ENCODE results near the gene SMYD3.
"Not testable (repeated sequence)": the region's sequence is repeated elsewhere in the genome, so short reads cannot be mapped to it uniquely, and the experiment has no call there.

Gene SMYD3

GRCh38 chr1:246078126-246078887 is 428.8 kb downstream of the SMYD3 start:
- no peak overlapping the region for H3K4me3 ChIP-seq (ENCODE audit: low read depth, low read length)
- TF ChIP-seq CTCF (IDR thresholded peaks at IDR 0.05; ENCODE audit: borderline replicate concordance, insufficient read depth, low read depth, low read length), result no peak

- TF ChIP-seq CTCF (IDR thresholded peaks at IDR 0.05; ENCODE audit: borderline replicate concordance, insufficient read depth, low read depth, low read length), result no peak
- H3K4me3 ChIP-seq (ENCODE audit: low read depth, low read length), result no peak overlapping the region
These were observed 429.6 kb downstream of the SMYD3 start for GRCh38 chr1:246077476-246077875.

GRCh38 chr1:246074421-246074820 is 432.7 kb downstream of the SMYD3 start:
- no peak for TF ChIP-seq CTCF (IDR thresholded peaks at IDR 0.05; ENCODE audit: borderline replicate concordance, insufficient read depth, low read depth, low read length)
- no peak overlapping the region for H3K4me3 ChIP-seq (ENCODE audit: low read depth, low read length)

- H3K4me3 ChIP-seq (ENCODE audit: low read depth, low read length), result no peak overlapping the region
- no peak for TF ChIP-seq CTCF (IDR thresholded peaks at IDR 0.05; ENCODE audit: borderline replicate concordance, insufficient read depth, low read depth, low read length)
These were observed 434.6 kb downstream of the SMYD3 start for GRCh38 chr1:246072456-246072955.

- H3K4me3 ChIP-seq (ENCODE audit: low read depth, low read length), result not testable (repeated sequence)
These were observed 435.1 kb downstream of the SMYD3 start for GRCh38 chr1:246071981-246072380.

GRCh38 chr1:246071561-246071960 is 435.5 kb downstream of the SMYD3 start:
- not testable (repeated sequence) for H3K4me3 ChIP-seq (ENCODE audit: low read depth, low read length)

- H3K4me3 ChIP-seq (ENCODE audit: low read depth, low read length), result no peak overlapping the region
- no peak for TF ChIP-seq CTCF (IDR thresholded peaks at IDR 0.05; ENCODE audit: borderline replicate concordance, insufficient read depth, low read depth, low read length)
These were observed 437.5 kb downstream of the SMYD3 start for GRCh38 chr1:246069581-246069980.

- no peak for TF ChIP-seq CTCF (IDR thresholded peaks at IDR 0.05; ENCODE audit: borderline replicate concordance, insufficient read depth, low read depth, low read length)
- H3K4me3 ChIP-seq (ENCODE audit: low read depth, low read length), result no peak overlapping the region
These were observed 438.2 kb downstream of the SMYD3 start for GRCh38 chr1:246068619-246069509.
